Measurements from ENCODE around the gene CRIM1.

GRCh38 chr2:36356298-36356989, 866 bp downstream of the CRIM1 start:
- no peak for TF ChIP-seq BACH2 (CRISPR knock-in tag; IDR thresholded peaks at IDR 0.05; ENCODE audit: borderline replicate concordance)
- no peak for TF ChIP-seq TOX (CRISPR knock-in tag; IDR thresholded peaks at IDR 0.05; ENCODE audit: borderline replicate concordance)
- TF ChIP-seq ZNF70 (CRISPR knock-in tag; IDR thresholded peaks at IDR 0.05) = no peak
- peak; percentile 60; the same call in 1 of the 2 replicates for TF ChIP-seq PATZ1 (CRISPR knock-in tag; IDR thresholded peaks at IDR 0.05; ENCODE audit: borderline replicate concordance)
- TF ChIP-seq OSR1 (CRISPR knock-in tag; IDR thresholded peaks at IDR 0.05) = no peak
- TF ChIP-seq RARB (CRISPR knock-in tag; IDR thresholded peaks at IDR 0.05) = no peak
- TF ChIP-seq ZFP3 (CRISPR knock-in tag; IDR thresholded peaks at IDR 0.05) = no peak
